GM12878 (cell line): ENCODE data around the gene POLE4. TPM values are rescaled to one million over a fixed set of nuclear protein-coding genes. Genes with fewer than 3 reads are reported as not detected.

Source experiments
- ATAC-seq: fragments of 200-7000 bp; cut with Tn5 transposase; 3 replicates; pipeline ENCODE4 v1.9.1; 2020; ENCODE audit warnings: mild to moderate bottlenecking, moderate library complexity
- BruUV-seq: library from RNA; stranded (reverse); fragments of 400-500 nt; replicated peaks from 2 replicates; lab custom pipeline; 2021; lab: Mats Ljungman, UMichigan
- CTCF ChIA-PET: fragments of 300-600 bp; sonication (Branson Sonifier 250); formaldehyde crosslinking; extraction: SDS; loops from one replicate; lab custom pipeline; 2021; ENCODE audit warnings: inconsistent platforms; lab: Yijun Ruan, JAX
- POLR2A ChIA-PET: fragments of 350-600 bp; formaldehyde crosslinking; extraction: SDS; loops from one replicate; lab custom pipeline; 2021; ENCODE audit warnings: inconsistent platforms; lab: Charles Lee
- RAD21 ChIA-PET: fragments of 300-600 bp; sonication (Branson Sonifier 250); formaldehyde crosslinking; loops from one replicate; lab custom pipeline; 2023; ENCODE audit warnings: antibody characterized with exemption; ENCODE audit not compliant: unreplicated experiment; lab: Charles Lee
- SMC1A ChIA-PET: fragments of 300-600 bp; sonication (Branson Sonifier 250); formaldehyde crosslinking; loops from one replicate; lab custom pipeline; 2023; ENCODE audit not compliant: unreplicated experiment, uncharacterized antibody; lab: Charles Lee
- DNase-seq: peaks from one replicate; pipeline ENCODE4 v3.0.0-alpha.2; 2011; ENCODE audit warnings: low read depth, low spot score
- FAIRE-seq: peaks from 3 replicates; lab custom pipeline; 2011; peaks lifted over from hg19 to GRCh38; lab: Jason Lieb, UNC
- H2AFZ ChIP-seq: 2 replicates; pipeline ENCODE4 v1.6.0; 2011; ENCODE audit warnings: low read depth, low read length, control low read depth; ENCODE audit not compliant: control insufficient read depth
- H3K27ac ChIP-seq: 2 replicates; pipeline ENCODE4 v1.5.1; 2011; ENCODE audit warnings: control low read depth; ENCODE audit not compliant: control insufficient read depth, insufficient read depth
- H3K27me3 ChIP-seq, 2 experiments: replicated peaks in 1 of 2; 2 replicates each; pipeline versions ENCODE4 v1.6.0 to v1.6.1; 2011; ENCODE audit warnings: low read length in 1 of 2; ENCODE audit not compliant: control insufficient read depth in 2 of 2, insufficient read depth in 2 of 2
- H3K36me3 ChIP-seq, 2 experiments: 2 replicates each; pipeline ENCODE4 v1.5.1; 2011; ENCODE audit warnings: low read length in 1 of 2; ENCODE audit not compliant: control insufficient read depth in 2 of 2, insufficient read depth in 2 of 2
- H3K4me1 ChIP-seq: 2 replicates; pipeline ENCODE4 v1.6.1; 2011; ENCODE audit warnings: mild to moderate bottlenecking, low read length, moderate library complexity, mixed read lengths; ENCODE audit not compliant: control insufficient read depth, insufficient read depth
- H3K4me2 ChIP-seq: 2 replicates; pipeline ENCODE4 v1.6.0; 2011; ENCODE audit warnings: control low read depth; ENCODE audit not compliant: control insufficient read depth, insufficient read depth
- H3K4me3 ChIP-seq: fragments of 200-600 bp; sonication (generic); 2 replicates; pipeline ENCODE4 v1.5.1; 2016
- H3K79me2 ChIP-seq: 2 replicates; pipeline ENCODE4 v1.6.0; 2011; ENCODE audit warnings: low read length; ENCODE audit not compliant: control insufficient read depth, insufficient read depth
- H3K9ac ChIP-seq: 2 replicates; pipeline ENCODE4 v1.8.0; 2011; ENCODE audit warnings: low read length, control low read depth, mixed read lengths; ENCODE audit not compliant: control insufficient read depth, insufficient read depth
- H3K9me3 ChIP-seq: replicated peaks from 3 replicates; pipeline ENCODE4 v1.5.1; 2011; ENCODE audit warnings: mild to moderate bottlenecking, low read length; ENCODE audit not compliant: control insufficient read depth, insufficient read depth
- H4K20me1 ChIP-seq: 2 replicates; pipeline ENCODE4 v1.6.0; 2011; ENCODE audit not compliant: control insufficient read depth, insufficient read depth
- ATF2 ChIP-seq: IDR thresholded peaks from 2 replicates; pipeline ENCODE4 v1.6.1; 2012; ENCODE audit warnings: low read length, inconsistent platforms
- BMI1 ChIP-seq: fragments of 450-650 bp; IDR thresholded peaks from 2 replicates; pipeline ENCODE4 v1.6.1; 2016; ENCODE audit warnings: mild to moderate bottlenecking, moderate library complexity, borderline replicate concordance
- BRCA1 ChIP-seq: IDR thresholded peaks from 2 replicates; pipeline ENCODE4 v1.6.1; 2011; ENCODE audit warnings: low read depth, low read length, improper control_type of control experiment
- ESRRA ChIP-seq: IDR thresholded peaks from 2 replicates; pipeline ENCODE4 v1.6.1; 2012; ENCODE audit warnings: mild to moderate bottlenecking, low read length, improper control_type of control experiment
- IRF4 ChIP-seq: IDR thresholded peaks from 2 replicates; pipeline ENCODE4 v1.6.1; 2011; ENCODE audit warnings: low read depth, low read length
- NR2C2 ChIP-seq: IDR thresholded peaks from 2 replicates; pipeline ENCODE4 v1.6.1; 2011; ENCODE audit warnings: borderline replicate concordance, low read depth; ENCODE audit not compliant: control insufficient read depth, insufficient read length
- REST ChIP-seq: IDR thresholded peaks from 2 replicates; pipeline ENCODE4 v1.6.1; 2012; ENCODE audit warnings: mild to moderate bottlenecking, low read depth, low read length
- SIN3A ChIP-seq: IDR thresholded peaks from 2 replicates; pipeline ENCODE4 v1.6.1; 2012; ENCODE audit warnings: low read depth, low read length, improper control_type of control experiment
- SMARCA5 ChIP-seq: fragments of 450-650 bp; IDR thresholded peaks from 2 replicates; pipeline ENCODE4 v1.6.1; 2017; ENCODE audit warnings: mild to moderate bottlenecking
- SP1 ChIP-seq: IDR thresholded peaks from one replicate; pipeline ENCODE4 v1.6.1; 2011; ENCODE audit warnings: low read depth, low read length
- SRF ChIP-seq, 2 experiments: IDR thresholded peaks; 2 replicates each; pipeline ENCODE4 v1.6.1; 2011; ENCODE audit warnings: low read depth in 2 of 2, low read length in 2 of 2, mild to moderate bottlenecking in 1 of 2, moderate library complexity in 1 of 2
- WGBS: methylation state at CpG from one replicate; pipeline ENCODE4 v1.1.6; 2016; ENCODE audit warnings: low lambda C conversion rate; ENCODE audit not compliant: insufficient replicate concordance, insufficient coverage; ENCODE audit errors: missing lambda C conversion rate; 5-methylcytosine and 5-hydroxymethylcytosine counted together
- in situ Hi-C: fragments of 300-500 bp; cut with MboI; formaldehyde crosslinking; loops from 9 replicates; pipeline ENCODE4 v1.14.3; 2018; ENCODE audit warnings: mixed read lengths
- intact Hi-C: fragments of 100-400 bp; cut with micrococcal nuclease; formaldehyde crosslinking; loops from one replicate; pipeline ENCODE4 v1.14.2; 2022; ENCODE audit not compliant: unreplicated experiment
- polyA plus RNA-seq, 11 experiments: library from polyadenylated mRNA; depleted of rRNA in 4 of 11; unstranded in 6 of 11; stranded (reverse) in 5 of 11; fragments of >200 nt; fragmentation: Nextera tagmentation in 4 of 11; fragmentation: Illumina TruSeq in 1 of 11; extraction: Ambion mirVana in 4 of 11; extraction: Trizol in 1 of 11; gene quantifications; 1 replicate in 1 of 11; 2 replicates in 10 of 11; pipeline versions ENCODE4 v1.2.1 to v1.2.3, GENCODE V29; 2011 to 2016; ENCODE audit warnings: inconsistent platforms in 2 of 11, missing spikeins in 2 of 11, low read depth in 1 of 11
- total RNA-seq, 4 experiments: library from RNA; depleted of rRNA in 3 of 4; stranded (reverse); fragments of >200 nt in 3 of 4; fragmentation: Illumina TruSeq in 1 of 4; extraction: Trizol in 1 of 4; gene quantifications; 2 replicates each; pipeline versions ENCODE4 v1.2.1 to v1.2.3, GENCODE V29; 2013 to 2021
- TF ChIP-seq, protein P1 (sequence below): fragments of 450-650 bp; IDR thresholded peaks from 2 replicates; pipeline ENCODE4 v1.6.1; 2016; ENCODE audit warnings: mild to moderate bottlenecking

Gene POLE4
- total and polyA plus RNA-seq, 10 of the 15 experiments (the other 5 are each of a cell fraction or from before 2014, with no cell fraction given) = 38.5 to 221 (median 66.8) TPM

DNA sequence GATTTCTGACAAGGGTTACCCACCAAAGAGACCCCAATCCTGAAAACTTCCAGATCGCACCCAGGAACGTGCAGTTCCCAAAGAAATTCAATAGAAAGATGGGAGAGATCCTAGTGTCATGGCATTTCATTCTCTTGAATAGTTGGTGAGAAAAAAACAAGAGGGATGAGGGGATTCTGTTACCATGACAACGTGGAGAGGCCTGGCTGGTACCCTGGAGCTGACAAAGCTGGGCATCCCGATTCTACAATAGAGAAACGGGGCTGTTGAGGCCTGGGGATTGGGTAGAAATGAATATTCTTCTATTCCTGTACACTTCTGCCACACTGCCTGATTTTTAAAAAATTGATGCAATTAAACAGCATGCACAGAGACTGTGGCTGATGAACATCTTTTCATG lies 41.0 kb downstream of the POLE4 start:
- Histone ChIP-seq H3K27me3 (no peaks in the 10 kb centered on the region), H3K9me3 (no peaks in the 10 kb centered on the region), H3K36me3 (no peaks in the 10 kb centered on the region; a peak in 1 of 4 replicates), H4K20me1 (no peaks in the 10 kb centered on the region), H3K4me1 (no peaks in the 10 kb centered on the region), H3K79me2 (no peaks in the 10 kb centered on the region), H2AFZ (no peak overlapping the region), H3K27ac (no peak overlapping the region), H3K4me3 (no peak overlapping the region), H3K4me2 (no peak overlapping the region), H3K9ac (no peak overlapping the region)
- no peak for TF ChIP-seq ESRRA
- TF ChIP-seq BRCA1 = no peak
- ATAC-seq = no peak
- in situ Hi-C loops (no loop called here), intact Hi-C loops (no loop called here)
- no TSS peak for BruUV-seq
- SMC1A ChIA-PET = interaction anchor here (1.3 kb wide), 1 partner anchor 9 kb away, joined by 3 read pairs; no protein-coding TSS in a partner anchor
- DNase-seq = no peak
- POLR2A ChIA-PET = no interaction called here
- WGBS = 80% methylated on average over 5 of the region's 5 CpGs
- CTCF ChIA-PET = no interaction called here
- no peak for FAIRE-seq
- RAD21 ChIA-PET = no interaction called here

DNA sequence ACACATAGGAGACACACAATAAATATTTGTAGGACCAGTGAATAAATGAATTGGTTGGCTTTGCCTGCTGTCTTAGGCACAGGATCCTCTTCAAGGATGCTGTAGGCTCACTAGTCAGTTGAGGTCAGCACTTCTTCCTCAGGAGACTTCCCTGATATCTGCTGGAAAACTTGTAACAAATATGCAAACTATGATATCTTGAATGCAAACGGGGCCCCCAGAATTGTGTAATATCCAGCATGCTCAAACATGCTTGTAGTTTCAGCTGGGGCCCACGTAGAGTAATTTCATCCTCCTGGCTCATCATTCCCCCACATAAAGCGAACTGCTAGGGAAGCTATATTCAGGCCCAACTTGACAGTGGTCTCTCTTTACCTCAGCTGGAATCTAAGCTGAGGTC lies 43.6 kb downstream of the POLE4 start:
- H3K79me2 ChIP-seq = no peaks in the 10 kb centered on the region
- ATAC-seq (no peak), FAIRE-seq (no peak), DNase-seq (no peak)
- H4K20me1 ChIP-seq = no peaks in the 10 kb centered on the region
- ChIA-PET SMC1A (interaction anchor here (0.9 to 1.5 kb wide), 3 partner anchors 10 to 119 kb away, joined by 3 to 5 read pairs (median 4); no protein-coding TSS in a partner anchor), CTCF (interaction anchor here (0.9 kb wide), 1 partner anchor 19 kb away, joined by 3 read pairs; no protein-coding TSS in a partner anchor), RAD21 (interaction anchor here (1.0 kb wide), 1 partner anchor 13 kb away, joined by 3 read pairs; no protein-coding TSS in a partner anchor), POLR2A (no interaction called here)
- no peak overlapping the region for H3K9ac ChIP-seq
- intact Hi-C loops = no loop called here
- H3K9me3 ChIP-seq = no peaks in the 10 kb centered on the region
- no peaks in the 10 kb centered on the region for H3K27me3 ChIP-seq
- no peaks in the 10 kb centered on the region; a peak in 1 of 4 replicates for H3K36me3 ChIP-seq
- in situ Hi-C loops = no loop called here
- 58% methylated on average over 3 of the region's 3 CpGs for WGBS
- no TSS peak for BruUV-seq
- H2AFZ ChIP-seq = no peak overlapping the region
- no peak overlapping the region for H3K27ac ChIP-seq
- H3K4me2 ChIP-seq = no peak overlapping the region
- H3K4me3 ChIP-seq = no peak overlapping the region
- no peaks in the 10 kb centered on the region for H3K4me1 ChIP-seq
- no peak for TF ChIP-seq IRF4
- no peak for TF ChIP-seq BMI1
- no peak for TF ChIP-seq NR2C2
- TF ChIP-seq, protein P1, sequence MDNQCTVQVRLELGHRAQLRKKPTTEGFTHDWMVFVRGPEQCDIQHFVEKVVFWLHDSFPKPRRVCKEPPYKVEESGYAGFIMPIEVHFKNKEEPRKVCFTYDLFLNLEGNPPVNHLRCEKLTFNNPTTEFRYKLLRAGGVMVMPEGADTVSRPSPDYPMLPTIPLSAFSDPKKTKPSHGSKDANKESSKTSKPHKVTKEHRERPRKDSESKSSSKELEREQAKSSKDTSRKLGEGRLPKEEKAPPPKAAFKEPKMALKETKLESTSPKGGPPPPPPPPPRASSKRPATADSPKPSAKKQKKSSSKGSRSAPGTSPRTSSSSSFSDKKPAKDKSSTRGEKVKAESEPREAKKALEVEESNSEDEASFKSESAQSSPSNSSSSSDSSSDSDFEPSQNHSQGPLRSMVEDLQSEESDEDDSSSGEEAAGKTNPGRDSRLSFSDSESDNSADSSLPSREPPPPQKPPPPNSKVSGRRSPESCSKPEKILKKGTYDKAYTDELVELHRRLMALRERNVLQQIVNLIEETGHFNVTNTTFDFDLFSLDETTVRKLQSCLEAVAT = no peak
- TF ChIP-seq SRF (IDR thresholded peaks at IDR 0.05; ENCODE audit: low read depth in 2 of 2, low read length in 2 of 2) = no peak
- no peak for TF ChIP-seq ATF2
- no peak for TF ChIP-seq REST
- no peak for TF ChIP-seq SMARCA5
- no peak for TF ChIP-seq SP1
- TF ChIP-seq SIN3A = no peak
